GM19324 (cell line): ENCODE results near the gene LTBP2.
A peak's percentile ranks its signal among the peaks of the same experiment; 100 is the strongest.

Experiments
- ATAC-seq: cut with Tn5 transposase; IDR thresholded peaks from one replicate; pipeline ENCODE4 v1.9.1; 2021; ENCODE audit warnings: mild to moderate bottlenecking, moderate library complexity; ENCODE audit not compliant: unreplicated experiment, low FRiP score

The LTBP2 gene

DNA sequence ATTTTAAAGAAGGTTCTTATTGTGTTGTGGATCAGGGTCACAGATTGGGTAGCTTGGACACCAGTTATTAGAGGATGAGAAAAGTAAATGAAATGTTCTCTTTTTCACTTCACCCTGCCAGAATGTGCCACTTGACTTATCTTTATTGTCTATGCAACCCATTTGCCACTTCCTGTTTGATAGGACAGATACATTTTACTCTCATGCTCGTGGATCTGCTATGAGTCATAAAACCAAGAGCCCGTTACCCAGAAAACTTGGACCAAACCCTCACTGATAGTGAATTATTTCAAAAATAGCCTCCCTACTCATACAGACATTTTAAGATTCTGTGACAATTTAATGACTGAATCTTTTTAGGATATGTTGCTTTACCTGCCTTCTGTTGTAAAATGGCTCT, 116.7 kb downstream of the LTBP2 start:
- ATAC-seq, result no peak

- ATAC-seq, result peak; percentile 91
These were observed 118.4 kb downstream of the LTBP2 start, which contains the start of gene ISCA2 for GRCh38 chr14:74493343-74494261. Gene ISCA2 (plus strand): TSS chr14:74493765. CDS start chr14:74493775, 10 bp downstream.

DNA sequence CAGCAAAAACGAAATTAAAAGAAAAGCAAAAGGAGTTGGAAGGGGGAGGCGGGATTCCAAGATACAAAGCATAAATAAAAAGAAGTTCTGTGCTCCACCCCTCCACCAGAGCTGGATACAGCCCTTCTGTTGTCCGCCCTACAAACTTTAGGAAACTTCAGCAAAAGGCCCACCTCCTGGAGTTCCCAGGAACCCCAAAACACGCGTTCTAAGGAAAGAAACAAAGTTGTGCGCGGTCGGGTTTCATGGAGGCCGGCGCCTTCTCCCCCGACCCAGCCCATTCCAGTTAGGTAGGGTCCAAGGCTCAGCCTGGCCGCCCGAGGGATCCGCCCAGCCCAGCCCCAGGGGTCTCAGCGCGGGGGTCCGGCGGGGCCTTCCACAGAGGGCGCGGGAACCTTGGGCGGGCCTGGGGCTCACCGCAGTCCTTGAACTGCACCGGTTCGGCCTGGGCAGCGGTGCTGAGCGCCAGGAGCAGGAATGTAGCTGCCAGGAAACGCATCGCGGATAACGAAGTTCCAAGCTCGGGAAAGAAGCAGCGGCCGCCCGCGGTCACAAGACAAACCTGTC, 119.2 kb downstream of the LTBP2 start, which contains the start of gene NPC2:
Gene NPC2 (minus strand): TSS at position 530 of the 567 bp plus-strand sequence. CDS start 31 bp downstream, at position 499.
- peak; percentile 11 for ATAC-seq

GRCh38 chr14:74491956-74492775, 119.9 kb downstream of the LTBP2 start:
- no peak for ATAC-seq

DNA sequence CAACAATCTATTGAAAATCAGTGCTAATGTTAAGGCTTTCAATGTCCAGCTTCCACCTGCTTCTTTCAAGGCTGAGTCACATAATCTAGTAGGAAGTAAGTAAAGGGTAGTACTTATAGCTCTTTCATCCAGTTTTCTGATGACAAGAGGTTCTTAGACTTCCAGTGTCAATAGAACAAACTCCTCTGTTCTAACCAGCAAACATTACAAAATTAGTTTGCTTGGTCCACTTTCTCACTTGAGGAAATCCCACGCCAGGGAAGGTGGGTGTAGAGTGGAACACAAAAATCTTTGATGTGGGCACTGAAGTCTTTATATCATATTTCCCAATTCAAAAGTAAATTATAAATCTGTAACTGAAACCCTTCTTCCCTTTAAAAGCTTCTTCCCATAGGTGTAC, 121.6 kb downstream of the LTBP2 start:
- no peak for ATAC-seq

- ATAC-seq, result no peak
These were observed 123.1 kb downstream of the LTBP2 start for GRCh38 chr14:74488786-74489397.

DNA sequence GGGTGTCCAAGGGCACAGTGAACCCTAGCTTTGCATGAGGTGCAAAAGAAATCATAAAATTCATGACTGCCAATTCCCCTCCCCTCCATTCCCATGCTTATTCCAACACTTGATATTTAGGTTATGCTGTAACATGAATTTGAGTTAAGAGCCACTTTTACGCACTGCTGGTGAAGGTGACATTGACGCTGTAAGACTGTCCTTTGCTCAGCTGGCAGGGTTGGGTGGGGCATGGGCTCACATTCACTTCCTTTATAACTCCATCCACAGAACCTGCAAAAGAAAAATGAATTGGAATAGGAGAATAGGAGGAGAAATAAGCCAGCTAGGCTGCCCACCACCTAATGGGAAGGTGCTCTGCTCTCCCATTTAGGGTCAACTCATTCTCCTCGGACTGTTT, 125.9 kb downstream of the LTBP2 start:
- ATAC-seq, result no peak

GRCh38 chr14:74483321-74483720, 128.7 kb downstream of the LTBP2 start:
- ATAC-seq, result no peak

DNA sequence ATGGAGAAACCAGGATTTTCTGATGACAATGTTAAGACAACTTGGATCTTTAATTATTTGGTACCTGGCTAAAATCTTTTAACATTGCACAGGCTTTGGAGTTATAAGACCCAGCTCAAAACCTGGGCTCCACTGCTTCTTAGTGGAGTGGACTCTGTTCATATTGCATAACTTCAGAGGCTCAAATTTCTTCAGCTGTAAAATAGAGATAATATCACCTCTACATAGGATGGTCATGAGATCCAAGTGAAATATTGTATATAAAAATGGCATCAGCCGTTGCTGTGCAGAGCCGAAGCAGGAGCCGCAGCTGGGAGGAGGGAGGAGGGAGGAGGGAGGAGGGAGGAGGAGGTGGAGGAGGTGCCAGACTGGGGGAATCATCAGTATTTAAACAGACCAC, 129.5 kb downstream of the LTBP2 start:
- no peak for ATAC-seq

DNA sequence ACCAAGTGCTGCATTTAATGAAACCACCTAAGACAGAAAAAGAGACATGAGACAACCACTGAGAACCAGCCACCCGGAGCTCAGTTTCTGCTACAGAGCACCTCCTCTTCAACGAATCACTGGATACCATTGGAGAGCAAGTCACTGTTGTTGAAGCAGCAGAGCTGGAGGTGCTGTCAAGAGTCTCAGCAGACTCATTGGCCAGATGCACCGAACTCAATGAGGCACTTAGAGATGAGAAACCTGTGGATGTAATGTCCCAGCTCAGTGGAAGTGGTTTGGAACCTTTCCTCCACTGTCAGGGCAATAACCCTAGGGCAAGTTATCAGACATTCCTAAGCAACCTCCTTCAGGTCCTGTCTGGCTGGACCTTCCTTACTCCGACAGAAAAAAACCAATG, 132.0 kb downstream of the LTBP2 start:
- ATAC-seq, result no peak

GRCh38 chr14:74478996-74479635, 132.9 kb downstream of the LTBP2 start:
- no peak for ATAC-seq

- ATAC-seq, result no peak
These were observed 135.4 kb downstream of the LTBP2 start for GRCh38 chr14:74476607-74477006.

GRCh38 chr14:74476107-74476506, 135.9 kb downstream of the LTBP2 start:
- no peak for ATAC-seq

DNA sequence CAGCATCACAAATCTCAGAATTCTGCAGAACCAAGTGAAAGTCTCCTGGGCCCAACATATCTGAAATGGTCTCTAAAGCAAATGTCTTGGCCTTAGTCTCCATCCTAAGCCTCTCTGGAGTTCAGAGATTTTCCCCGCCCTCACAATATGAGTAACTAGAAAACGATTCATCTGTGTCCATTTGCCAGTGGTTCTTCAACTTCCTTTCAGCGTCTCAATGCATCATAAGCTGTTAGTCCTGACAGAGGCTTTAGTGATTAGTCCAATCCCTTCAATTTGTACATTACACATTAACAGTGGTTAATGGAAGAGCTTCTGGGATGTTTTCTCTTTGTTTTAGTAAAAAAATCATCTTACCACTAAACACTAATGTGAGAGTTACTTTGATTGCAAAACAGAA, 136.4 kb downstream of the LTBP2 start:
- no peak for ATAC-seq

GRCh38 chr14:74474376-74474775, 137.7 kb downstream of the LTBP2 start:
- no peak for ATAC-seq

- no peak for ATAC-seq
These were observed 139.4 kb downstream of the LTBP2 start for GRCh38 chr14:74472601-74473000.

GRCh38 chr14:74469548-74470518, 142.2 kb downstream of the LTBP2 start:
- ATAC-seq, result no peak

- ATAC-seq, result no peak
These were observed 143.5 kb downstream of the LTBP2 start for GRCh38 chr14:74468513-74468912.

- ATAC-seq, result no peak
These were observed 146.7 kb downstream of the LTBP2 start for GRCh38 chr14:74465335-74465734.
